ENCODE results near the gene MBD6.
"Not testable (repeated sequence)": the region's sequence is repeated elsewhere in the genome, so short reads cannot be mapped to it uniquely, and the experiment has no call there.

MBD6 gene

DNA sequence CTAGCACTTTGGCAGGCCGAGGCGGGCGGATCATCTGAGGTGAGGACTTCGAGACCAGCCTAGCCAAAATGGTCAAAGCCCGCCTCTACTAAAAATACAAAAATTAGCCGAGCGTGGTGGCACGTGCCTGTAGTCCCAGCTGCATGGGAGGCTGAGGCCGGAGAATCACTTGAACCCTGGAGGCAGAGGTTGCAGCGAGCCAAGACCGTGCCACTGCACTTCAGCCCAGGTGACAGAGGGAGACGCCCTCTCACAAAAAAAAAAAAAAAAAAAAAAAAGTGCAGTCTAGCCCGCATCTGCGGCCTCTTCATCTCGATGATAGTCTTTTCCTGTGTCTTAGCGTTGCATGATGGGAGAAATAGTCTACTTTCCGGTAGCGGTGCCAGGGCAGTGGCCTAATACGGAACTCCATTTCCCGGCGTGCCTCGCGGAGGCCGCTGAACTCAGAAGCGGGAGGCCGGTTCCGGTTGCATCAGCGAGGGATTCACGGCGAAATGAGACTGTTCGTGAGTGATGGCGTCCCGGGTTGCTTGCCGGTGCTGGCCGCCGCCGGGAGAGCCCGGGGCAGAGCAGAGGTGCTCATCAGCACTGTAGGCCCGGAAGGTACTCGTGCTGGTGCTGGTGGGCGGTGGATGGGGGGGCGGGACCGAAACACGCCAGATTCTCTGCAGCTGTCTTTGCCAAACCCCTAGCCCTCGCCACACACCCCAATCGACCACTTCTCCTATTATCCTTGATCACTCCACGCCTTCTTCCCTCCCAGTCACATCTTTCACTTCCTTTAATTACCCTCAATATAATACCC lies 34.8 kb upstream of the MBD6 start, which contains the start of gene MARS1:
Gene MARS1 (plus strand): TSS at position 472 of the 805 bp plus-strand sequence. CDS start 23 bp downstream, at position 495.
- FAIRE-seq: peak; percentile 96

DNA sequence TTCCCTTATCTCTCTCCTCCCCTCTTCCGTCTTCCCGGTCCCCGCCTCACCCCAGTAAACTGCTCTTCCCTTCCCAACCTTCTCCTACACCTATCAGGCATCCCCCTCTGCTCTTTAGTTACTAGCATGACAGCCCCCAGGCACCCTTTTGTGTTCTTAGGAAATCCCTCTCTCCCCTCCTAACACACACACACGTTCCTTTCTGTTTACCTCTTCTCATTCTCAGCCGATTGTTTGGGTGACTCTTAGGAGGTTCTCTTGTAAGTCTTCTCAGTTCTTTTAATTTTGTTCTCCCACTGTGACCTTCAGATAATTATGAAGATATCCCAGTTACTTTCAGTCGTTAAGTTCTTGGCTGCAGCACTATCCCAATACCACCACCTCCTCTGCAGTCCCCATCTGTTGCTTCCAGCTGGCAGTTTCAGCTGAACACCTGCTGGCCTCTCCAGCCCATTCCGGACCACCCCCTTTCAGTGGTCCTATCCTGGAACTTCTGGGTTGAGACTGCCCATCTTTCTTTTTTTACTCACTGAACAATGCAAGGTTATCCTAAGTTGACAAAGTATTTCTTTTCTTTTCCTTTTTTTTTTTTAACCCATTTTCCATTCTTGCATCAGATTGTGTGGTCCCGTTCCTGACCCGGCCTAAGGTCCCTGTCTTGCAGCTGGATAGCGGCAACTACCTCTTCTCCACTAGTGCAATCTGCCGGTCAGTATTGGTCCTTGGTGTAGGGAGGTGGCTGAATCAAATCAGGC lies 34.0 kb upstream of the MBD6 start:
- FAIRE-seq (peak; percentile 5), DNase-seq (ENCODE audit: extremely low spot score, insufficient read length, low read depth) (no peak)

More for the DNA sequence above, 34.8 kb upstream of the MBD6 start, which contains the start of gene MARS1:
- peak; percentile 87 for DNase-seq (ENCODE audit: extremely low spot score, insufficient read length, low read depth)

DNA sequence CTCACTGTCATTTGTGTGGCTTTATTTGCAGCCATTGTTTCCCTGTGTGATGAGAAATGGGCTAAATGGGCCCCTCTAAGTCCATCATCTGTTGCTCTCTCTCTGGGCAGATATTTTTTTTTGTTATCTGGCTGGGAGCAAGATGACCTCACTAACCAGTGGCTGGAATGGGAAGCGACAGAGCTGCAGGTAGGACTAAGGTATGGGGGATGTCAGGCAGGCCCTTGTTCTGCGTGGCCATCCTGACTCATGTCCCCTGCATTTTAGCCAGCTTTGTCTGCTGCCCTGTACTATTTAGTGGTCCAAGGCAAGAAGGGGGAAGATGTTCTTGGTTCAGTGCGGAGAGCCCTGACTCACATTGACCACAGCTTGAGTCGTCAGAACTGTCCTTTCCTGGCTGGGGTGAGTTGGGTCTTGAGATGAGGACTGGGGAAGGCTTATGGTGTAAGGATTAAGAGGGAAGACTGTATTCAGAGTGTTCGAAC lies 33.4 kb upstream of the MBD6 start:
- FAIRE-seq (no peak), DNase-seq (ENCODE audit: extremely low spot score, insufficient read length, low read depth) (no peak)

DNA sequence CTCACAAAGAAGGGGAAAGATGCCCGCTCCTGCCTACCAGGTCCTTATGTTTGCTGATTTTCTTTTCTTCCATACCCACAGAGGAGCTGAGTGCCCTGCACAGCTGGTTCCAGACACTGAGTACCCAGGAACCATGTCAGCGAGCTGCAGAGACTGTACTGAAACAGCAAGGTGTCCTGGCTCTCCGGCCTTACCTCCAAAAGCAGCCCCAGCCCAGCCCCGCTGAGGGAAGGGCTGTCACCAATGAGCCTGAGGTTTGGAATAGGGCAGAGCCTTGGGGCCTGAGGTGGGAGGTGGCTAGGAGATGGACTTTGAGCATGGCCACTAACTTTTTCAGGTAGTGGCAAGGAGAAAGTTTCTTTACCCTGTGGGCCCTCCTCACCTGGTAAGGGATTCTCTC lies 32.5 kb upstream of the MBD6 start:
- FAIRE-seq (no peak), DNase-seq (ENCODE audit: extremely low spot score, insufficient read length, low read depth) (no peak)

DNA sequence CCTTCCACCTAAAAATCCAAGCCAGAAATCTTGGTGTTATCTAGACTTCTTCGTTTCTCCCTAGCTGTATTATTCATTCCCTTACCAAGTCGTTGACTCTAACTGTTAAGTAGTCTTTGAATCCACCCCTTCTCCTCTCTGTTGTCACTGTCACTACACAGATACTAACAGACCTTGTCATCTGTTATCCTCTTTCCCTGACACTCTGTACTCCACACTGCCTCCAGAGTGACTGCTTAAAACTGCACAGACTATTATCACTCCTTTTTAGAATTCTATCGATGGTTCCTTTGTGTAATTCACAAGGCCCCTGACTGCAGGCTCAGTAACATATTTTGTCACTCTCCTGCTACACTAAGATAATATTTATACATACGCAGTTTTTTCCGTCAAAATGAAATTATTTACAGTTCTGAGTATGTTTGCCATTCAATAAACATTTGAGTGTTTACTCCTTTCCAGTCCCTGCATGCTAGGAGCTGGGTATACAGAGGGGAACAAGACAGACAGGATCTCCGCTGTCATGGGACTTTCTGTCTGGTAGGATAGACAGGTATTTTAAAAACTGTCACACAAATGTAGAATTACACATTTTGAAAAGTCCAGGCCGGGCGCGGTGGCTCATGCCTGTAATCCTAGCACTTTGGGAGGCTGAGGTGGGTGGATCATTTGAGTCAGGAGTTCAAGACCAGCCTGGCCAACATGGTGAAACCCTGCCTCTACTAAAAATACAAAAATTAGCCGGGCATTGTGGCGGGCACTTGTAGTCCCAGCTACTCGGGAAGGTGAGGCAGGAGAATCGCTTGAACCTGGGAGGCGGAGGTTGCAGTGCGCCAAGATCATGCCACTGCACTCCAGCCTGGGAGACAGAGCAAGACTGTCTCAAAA lies 31.0 kb upstream of the MBD6 start:
- FAIRE-seq (no peak), DNase-seq (ENCODE audit: extremely low spot score, insufficient read length, low read depth) (no peak)

DNA sequence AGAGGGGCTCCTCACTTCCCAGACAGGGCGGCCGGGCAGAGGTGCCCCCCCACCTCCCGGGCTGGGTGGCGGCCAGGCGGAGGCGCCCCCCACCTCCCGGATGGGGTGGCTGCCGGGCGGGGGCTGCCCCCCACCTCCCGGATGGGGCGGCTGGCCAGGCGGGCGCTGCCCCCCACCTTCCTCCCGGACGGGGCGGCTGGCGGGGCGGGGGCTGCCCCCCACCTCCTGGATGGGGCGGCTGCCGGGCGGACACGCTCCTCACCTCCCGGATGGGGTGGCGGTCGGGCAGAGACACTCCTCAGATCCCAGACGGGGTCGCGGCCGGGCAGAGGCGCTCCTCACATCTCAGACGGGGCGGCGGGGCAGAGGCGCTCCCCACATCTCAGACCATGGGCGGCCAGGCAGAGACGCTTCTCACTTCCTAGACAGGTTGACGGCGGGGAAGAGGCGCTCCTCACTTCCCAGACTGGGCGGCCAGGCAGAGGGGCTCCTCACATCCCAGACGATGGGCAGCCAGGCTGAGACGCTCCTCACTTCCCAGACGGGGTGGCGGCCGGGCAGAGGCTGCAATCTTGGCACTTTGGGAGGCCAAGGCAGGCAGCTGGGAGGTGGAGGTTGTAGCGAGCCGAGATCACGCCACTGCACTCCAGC lies 27.4 kb upstream of the MBD6 start:
- FAIRE-seq; DNase-seq (ENCODE audit: extremely low spot score, insufficient read length, low read depth): not testable (repeated sequence)

DNA sequence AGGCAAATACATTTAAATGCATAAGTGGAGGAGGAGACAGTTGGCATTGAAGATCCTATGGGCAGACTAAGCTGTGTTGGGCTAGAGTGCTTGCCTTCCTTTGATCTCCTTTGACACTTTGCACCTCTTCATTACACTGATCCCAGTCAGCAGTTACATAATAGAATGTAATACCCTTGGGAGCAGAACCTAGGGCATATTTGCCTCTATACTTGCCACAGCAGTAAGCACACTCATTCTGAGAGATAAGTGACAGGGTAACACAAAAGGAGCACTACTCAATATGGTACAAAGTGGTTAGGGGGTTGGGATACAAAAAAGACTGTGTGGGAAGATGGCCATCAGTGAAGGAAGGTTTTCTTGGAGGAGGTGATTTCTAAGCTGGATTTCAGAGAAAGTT lies 25.8 kb upstream of the MBD6 start:
- DNase-seq (ENCODE audit: extremely low spot score, insufficient read length, low read depth) (no peak), FAIRE-seq (no peak)

DNA sequence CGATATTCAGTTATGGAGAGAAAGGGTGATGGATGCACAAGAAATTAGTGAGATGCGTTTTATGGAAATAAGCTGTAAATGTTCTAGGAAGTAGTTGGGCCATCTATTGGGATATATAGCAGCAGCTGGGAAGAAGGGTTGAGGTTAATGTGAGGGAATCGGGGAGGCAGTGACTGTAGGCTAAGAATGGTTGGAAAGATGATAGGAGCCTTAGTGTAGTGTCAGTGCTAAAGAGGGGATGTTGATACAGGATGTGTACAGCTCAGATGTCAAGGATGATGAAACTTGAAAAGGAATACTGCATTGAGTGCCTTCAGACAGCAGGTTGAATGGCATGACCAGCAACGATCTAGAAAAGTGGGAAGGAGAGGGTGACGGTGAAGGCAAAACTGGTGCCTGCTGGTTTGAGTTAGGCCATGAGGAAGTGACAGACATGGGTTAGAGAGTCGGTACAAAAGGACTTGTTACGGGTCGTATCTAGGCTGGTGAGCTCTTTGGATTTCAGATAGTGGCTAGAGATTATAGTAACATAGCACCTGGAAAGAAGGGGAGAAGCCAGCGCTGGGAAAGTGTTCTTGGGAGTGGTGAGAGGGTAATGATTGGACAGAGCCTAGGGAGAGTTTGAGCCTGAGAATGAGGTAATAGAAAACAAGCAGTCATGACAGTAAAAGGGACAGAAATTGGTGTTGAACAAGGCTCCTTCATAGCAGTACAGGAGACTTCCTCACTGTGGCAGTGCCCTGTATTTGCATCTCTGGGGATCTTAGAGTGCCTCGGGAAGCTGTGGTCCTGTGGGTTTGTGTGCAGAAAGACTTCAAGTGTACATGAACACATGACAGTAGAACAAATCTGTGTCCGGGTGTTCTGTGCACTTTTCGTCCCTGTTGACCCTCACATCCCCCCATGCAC lies 25.1 kb upstream of the MBD6 start:
- no peak for DNase-seq (ENCODE audit: extremely low spot score, insufficient read length, low read depth)

DNA sequence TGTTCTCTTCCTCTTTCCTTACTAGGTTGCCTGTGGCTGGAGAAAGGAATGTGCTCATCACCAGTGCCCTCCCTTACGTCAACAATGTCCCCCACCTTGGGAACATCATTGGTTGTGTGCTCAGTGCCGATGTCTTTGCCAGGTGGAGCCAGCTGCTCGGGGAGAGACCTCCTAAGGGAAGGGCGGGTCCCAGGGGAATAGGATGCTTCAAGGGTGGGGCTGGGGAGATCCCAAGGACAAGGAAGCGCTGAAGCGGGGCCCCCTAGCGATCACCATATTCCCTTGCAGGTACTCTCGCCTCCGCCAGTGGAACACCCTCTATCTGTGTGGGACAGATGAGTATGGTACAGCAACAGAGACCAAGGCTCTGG lies 24.5 kb upstream of the MBD6 start:
- FAIRE-seq: no peak
- no peak for DNase-seq (ENCODE audit: extremely low spot score, insufficient read length, low read depth)

More for the DNA sequence above, 25.1 kb upstream of the MBD6 start:
- FAIRE-seq: no peak

DNA sequence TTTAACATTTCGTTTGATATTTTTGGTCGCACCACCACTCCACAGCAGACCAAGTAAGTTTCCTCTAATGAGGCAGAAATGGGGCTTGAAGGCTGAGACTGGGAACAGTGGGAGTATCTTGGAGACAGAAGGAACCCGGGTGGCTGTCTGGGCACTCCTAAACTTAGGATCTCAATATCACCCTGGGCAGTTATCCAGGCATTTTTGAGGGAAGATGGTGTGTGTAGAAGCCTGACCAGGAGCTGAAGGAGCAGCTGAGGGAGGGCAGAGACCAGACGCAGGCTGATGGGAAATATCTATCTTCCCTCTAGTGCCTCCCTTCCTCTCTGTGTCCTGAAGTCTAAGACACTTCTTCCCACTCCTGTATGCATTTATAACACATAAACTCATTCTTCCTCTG lies 24.1 kb upstream of the MBD6 start:
- no peak for FAIRE-seq
- no peak for DNase-seq (ENCODE audit: extremely low spot score, insufficient read length, low read depth)

DNA sequence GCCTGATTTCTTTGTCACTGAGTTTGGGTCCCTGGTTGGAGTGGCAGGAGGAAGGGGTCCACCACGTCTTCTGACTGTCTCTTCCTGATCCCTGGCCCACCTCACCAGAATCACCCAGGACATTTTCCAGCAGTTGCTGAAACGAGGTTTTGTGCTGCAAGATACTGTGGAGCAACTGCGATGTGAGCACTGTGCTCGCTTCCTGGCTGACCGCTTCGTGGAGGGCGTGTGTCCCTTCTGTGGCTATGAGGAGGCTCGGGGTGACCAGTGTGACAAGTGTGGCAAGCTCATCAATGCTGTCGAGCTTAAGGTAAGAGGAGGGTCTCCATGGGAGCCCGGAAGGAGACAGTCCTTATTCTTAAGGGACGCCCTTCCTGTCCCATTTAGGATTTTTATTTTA lies 22.4 kb upstream of the MBD6 start:
- DNase-seq (ENCODE audit: extremely low spot score, insufficient read length, low read depth): no peak
- no peak for FAIRE-seq

DNA sequence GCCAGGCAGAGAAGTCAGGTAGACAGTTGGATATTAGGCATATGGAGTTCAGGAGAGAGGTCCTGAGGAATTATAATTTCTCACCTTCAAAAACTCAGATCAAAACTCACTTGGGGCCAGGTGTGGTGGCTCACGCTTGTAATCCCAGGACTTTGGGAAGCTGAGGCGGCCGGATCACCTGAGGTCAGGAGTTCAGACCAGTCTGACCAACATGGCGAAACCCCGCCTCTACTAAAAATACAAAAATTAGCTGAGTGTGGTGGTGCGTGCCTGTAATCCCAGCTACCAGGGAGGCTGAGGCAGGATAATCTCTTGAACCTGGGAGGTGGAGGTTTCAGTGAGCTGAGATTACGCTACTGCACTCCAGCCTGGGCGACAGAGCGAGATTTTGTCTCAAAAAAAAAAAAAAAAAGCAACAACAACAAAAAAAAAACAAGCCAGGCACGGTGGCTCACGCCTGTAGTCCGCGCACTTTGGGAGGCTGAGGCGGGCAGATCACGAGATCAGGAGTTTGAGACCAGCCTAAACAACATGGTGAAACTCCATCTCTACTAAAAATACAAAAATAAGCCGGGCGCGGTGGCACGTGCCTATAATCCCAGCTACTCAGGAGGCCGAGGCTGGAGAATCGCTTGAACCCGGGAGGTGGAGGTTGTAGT lies 20.2 kb upstream of the MBD6 start:
- not testable (repeated sequence) for DNase-seq (ENCODE audit: extremely low spot score, insufficient read length, low read depth); FAIRE-seq

DNA sequence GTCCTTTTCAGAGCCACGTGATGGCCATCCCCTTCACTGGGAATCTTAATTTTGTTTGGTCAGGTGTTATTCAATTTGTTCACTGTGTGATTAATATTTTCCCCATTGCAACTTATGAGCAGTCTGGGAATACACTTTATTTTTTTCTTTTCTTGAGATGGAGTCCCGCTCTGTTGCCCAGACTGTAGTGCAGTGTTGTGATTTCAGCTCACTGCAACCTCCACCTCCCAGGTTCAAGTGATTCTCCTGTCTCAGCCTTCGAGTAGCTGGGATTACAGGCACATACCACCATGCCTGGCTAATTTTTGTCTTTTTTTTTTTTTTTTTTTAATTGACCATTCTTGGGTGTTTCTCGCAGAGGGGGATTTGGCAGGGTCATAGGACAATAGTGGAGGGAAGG lies 16.1 kb upstream of the MBD6 start:
- not testable (repeated sequence) for FAIRE-seq; DNase-seq (ENCODE audit: extremely low spot score, insufficient read length, low read depth)

DNA sequence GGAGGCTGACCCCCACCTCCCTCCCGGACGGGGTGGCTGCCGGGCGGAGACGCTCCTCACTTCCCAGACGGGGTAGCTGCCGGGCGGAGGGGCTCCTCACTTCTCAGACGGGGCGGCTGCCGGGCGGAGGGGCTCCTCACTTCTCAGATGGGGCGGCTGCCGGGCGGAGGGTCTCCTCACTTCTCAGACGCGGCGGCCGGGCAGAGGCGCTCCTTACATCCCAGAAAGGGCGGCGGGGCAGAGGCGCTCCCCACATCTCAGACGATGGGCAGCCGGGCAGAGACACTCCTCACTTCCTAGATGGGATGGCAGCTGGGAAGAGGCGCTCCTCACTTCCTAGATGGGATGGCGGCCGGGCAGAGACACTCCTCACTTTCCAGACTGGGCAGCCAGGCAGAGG lies 14.8 kb upstream of the MBD6 start:
- not testable (repeated sequence) for FAIRE-seq; DNase-seq (ENCODE audit: extremely low spot score, insufficient read length, low read depth)

DNA sequence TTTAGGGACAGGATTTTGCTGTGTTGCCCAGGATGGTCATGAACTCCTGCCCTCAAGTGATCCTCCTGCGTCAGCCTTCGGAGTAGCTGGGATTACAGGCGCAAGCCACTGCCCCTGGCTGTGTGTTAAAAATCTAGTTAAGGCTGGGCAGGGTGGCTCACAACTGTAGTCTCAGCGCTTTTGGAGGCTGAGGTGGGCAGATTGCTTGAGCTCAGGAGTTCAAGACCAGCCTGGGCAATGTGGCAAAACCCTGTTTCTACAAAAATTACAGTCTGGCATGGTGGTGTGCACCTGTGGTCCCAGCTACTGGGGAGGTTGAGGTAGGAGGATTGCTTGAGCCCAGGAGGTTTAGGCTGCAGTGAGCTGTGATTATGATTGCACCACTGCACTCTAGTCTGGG lies 11.5 kb upstream of the MBD6 start:
- FAIRE-seq: no peak
- DNase-seq (ENCODE audit: extremely low spot score, insufficient read length, low read depth): no peak

DNA sequence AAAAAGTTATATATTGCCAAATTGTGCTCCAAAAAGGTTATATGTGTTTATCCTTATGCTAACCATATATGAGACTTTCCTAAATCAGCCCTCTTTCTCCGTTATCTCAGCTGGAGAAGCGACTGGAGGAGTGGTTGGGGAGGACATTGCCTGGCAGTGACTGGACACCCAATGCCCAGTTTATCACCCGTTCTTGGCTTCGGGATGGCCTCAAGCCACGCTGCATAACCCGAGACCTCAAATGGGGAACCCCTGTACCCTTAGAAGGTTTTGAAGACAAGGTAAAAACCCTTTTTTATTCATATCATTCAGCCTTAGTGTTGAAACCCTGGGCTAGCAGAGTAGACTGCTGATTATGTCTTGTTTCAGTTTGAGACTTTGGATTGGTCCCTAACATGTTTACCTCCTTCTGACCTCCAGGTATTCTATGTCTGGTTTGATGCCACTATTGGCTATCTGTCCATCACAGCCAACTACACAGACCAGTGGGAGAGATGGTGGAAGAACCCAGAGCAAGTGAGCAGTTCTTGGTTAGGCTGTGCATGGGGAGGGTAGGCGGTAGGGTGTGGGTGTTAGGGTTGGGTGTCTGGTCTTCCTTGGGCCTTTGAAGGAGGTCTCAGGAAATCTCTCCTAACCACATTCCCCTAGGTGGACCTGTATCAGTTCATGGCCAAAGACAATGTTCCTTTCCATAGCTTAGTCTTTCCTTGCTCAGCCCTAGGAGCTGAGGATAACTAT lies 10.9 kb upstream of the MBD6 start:
- no peak for FAIRE-seq
- DNase-seq (ENCODE audit: extremely low spot score, insufficient read length, low read depth): no peak

DNA sequence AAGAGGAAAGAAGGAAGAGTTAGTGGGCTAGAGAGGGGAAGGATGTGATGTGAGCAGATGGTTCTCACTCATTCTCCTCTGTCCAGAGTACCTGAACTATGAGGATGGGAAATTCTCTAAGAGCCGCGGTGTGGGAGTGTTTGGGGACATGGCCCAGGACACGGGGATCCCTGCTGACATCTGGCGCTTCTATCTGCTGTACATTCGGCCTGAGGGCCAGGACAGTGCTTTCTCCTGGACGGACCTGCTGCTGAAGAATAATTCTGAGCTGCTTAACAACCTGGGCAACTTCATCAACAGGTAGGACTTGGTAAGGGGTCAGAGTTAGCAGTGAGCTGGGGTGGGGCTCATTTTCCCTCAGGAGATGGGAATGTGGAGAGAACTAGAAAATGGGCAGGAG lies 10.0 kb upstream of the MBD6 start:
- FAIRE-seq (no peak), DNase-seq (ENCODE audit: extremely low spot score, insufficient read length, low read depth) (no peak)

Data from GM18507 (cell line).